Measurements from ENCODE around the gene CLDND2. TPM values are rescaled to one million over a fixed set of nuclear protein-coding genes. Genes with fewer than 3 reads are reported as not detected.

Gene CLDND2
- total and polyA plus RNA-seq, 2 of the 8 experiments (the other 6 are each of a cell fraction or from before 2014, with no cell fraction given): 0.21 to 0.56 TPM

GRCh38 chr19:51396175-51396574 lies 27.4 kb upstream of the CLDND2 start:
- Histone ChIP-seq H3K4me2 (ENCODE audit: insufficient read depth in 1 of 2, low read depth in 2 of 2, low read length in 2 of 2) (no peak overlapping the region; a peak in 1 of 4 replicates), H3K4me3 (ENCODE audit: extremely low read depth in 1 of 4, insufficient read depth in 2 of 4, low read depth in 3 of 4, low read length in 4 of 4) (no peak overlapping the region), H3K9me3 (ENCODE audit: insufficient read depth in 2 of 2, low read depth in 1 of 2, low read length in 1 of 2) (peaks cover 0 to under 1% of the 10 kb centered on the region in 2 experiments; a peak in 1 of 4 replicates), H3K36me3 (ENCODE audit: control insufficient read depth in 2 of 4, insufficient read depth in 4 of 4, low read length in 3 of 4) (peaks cover 0 to 3% (median 0%) of the 10 kb centered on the region in 4 experiments; a peak in 2 of 8 replicates), H3K27ac (ENCODE audit: low read depth, low read length) (no peak overlapping the region), H4K8ac (ENCODE audit: extremely low read depth, insufficient read depth, low read length) (no peak overlapping the region), H3K23ac (ENCODE audit: insufficient read length) (no peak overlapping the region), H2BK5ac (ENCODE audit: low read depth, low read length) (no peak overlapping the region), H2BK20ac (ENCODE audit: low read length) (no peak overlapping the region), H3K56ac (replicated peaks; ENCODE audit: insufficient read length, low read depth, low read length) (no peak overlapping the region), H3K27me3 (replicated peaks in 1 of 4; ENCODE audit: control insufficient read depth in 3 of 4, extremely low read depth in 1 of 4, insufficient read depth in 3 of 4, low read length in 3 of 4) (no peaks in the 10 kb centered on the region), H3K79me2 (ENCODE audit: control insufficient read depth in 1 of 2, insufficient read depth in 2 of 2, low read length in 2 of 2) (peaks cover 0 to 5% of the 10 kb centered on the region in 2 experiments; a peak in 2 of 4 replicates), H3K79me1 (ENCODE audit: low read depth, low read length) (no peaks in the 10 kb centered on the region), H4K20me1 (replicated peaks in 1 of 2; ENCODE audit: control insufficient read depth in 1 of 2, insufficient read depth in 2 of 2, low read length in 2 of 2) (no peaks in the 10 kb centered on the region), H2AFZ (ENCODE audit: low read length) (no peak overlapping the region), H2AK5ac (ENCODE audit: low read depth, low read length) (no peak overlapping the region), H2BK15ac (ENCODE audit: low read length) (no peak overlapping the region), H3K4me1 (replicated peaks in 1 of 4; ENCODE audit: control insufficient read depth in 3 of 4, insufficient read depth in 4 of 4, low read length in 3 of 4) (peaks cover 0 to 7% (median 0%) of the 10 kb centered on the region in 4 experiments; a peak in 3 of 7 replicates), H4K91ac (replicated peaks; ENCODE audit: insufficient read length, low read length) (no peak overlapping the region), H3K4ac (replicated peaks; ENCODE audit: insufficient read length, low read depth, low read length) (no peak overlapping the region), H2BK12ac (ENCODE audit: low read depth, low read length) (no peak overlapping the region), H3K18ac (ENCODE audit: extremely low read depth, low read length) (no peak overlapping the region), H3K14ac (ENCODE audit: insufficient read length) (no peak overlapping the region), H3K9ac (replicated peaks in 1 of 4; ENCODE audit: extremely low read depth in 1 of 4, low read depth in 3 of 4, low read length in 3 of 4) (no peak overlapping the region), H2BK120ac (replicated peaks; ENCODE audit: low read depth, low read length) (no peak overlapping the region), H4K5ac (ENCODE audit: insufficient read length, low read depth, low read length) (no peak overlapping the region), H3K23me2 (ENCODE audit: low read depth, low read length) (peaks cover 7% of the 10 kb centered on the region)
- whole genome bisulfite sequencing, 2 experiments (ENCODE audit: extremely low coverage in 1 of 2, insufficient coverage in 1 of 2, insufficient read length in 1 of 2, insufficient replicate concordance in 2 of 2, low coverage in 1 of 2, low lambda C conversion rate in 2 of 2, missing lambda C conversion rate in 1 of 2): 100% methylated on average over 2 of the region's 2 CpGs; no CpG with 5 or more reads in 1 of the 2 experiments
- ChIA-PET CTCF (ENCODE audit: partially characterized antibody) (interaction anchor here (1.0 to 7.0 kb wide), 4 partner anchors 13 to 265 kb away, joined by 3 to 74 read pairs (median 8); no protein-coding TSS in a partner anchor), POLR2A (ENCODE audit: partially characterized antibody) (interaction anchor here (1.3 to 1.4 kb wide), 2 partner anchors 41 to 57 kb away, joined by 3 to 4 read pairs; no protein-coding TSS in a partner anchor)
- FAIRE-seq: no peak
- DNase-seq (ENCODE audit: low read depth in 1 of 2, low spot score in 2 of 2): no peak
- no peak for TF ChIP-seq RNF2 (IDR thresholded peaks at IDR 0.05; ENCODE audit: borderline replicate concordance, low read depth, low read length, missing control alignments, poor library complexity, severe bottlenecking)
- TF ChIP-seq KDM4A (IDR thresholded peaks at IDR 0.05; ENCODE audit: low read depth, low read length, severe bottlenecking): no peak
- no peak for TF ChIP-seq HDAC6 (IDR thresholded peaks at IDR 0.05; ENCODE audit: low read depth, low read length)

Data from H1 (cell line).